DND-41 (cell line): ENCODE measurements around the gene HNRNPDL.

Experiments used
- EZH2 ChIP-seq: IDR thresholded peaks from 3 replicates; pipeline ENCODE4 v1.6.1; 2012; ENCODE audit warnings: borderline replicate concordance, low read depth, mild to moderate bottlenecking, moderate library complexity, low read length, inconsistent platforms; ENCODE audit not compliant: severe bottlenecking
- TF ChIP-seq, protein P1 (sequence below): IDR thresholded peaks from 2 replicates; pipeline ENCODE4 v1.5.1; 2012; ENCODE audit warnings: borderline replicate concordance, low read length, moderate library complexity, mild to moderate bottlenecking; ENCODE audit not compliant: poor library complexity, severe bottlenecking; ENCODE audit errors: extremely low read depth

DNA sequence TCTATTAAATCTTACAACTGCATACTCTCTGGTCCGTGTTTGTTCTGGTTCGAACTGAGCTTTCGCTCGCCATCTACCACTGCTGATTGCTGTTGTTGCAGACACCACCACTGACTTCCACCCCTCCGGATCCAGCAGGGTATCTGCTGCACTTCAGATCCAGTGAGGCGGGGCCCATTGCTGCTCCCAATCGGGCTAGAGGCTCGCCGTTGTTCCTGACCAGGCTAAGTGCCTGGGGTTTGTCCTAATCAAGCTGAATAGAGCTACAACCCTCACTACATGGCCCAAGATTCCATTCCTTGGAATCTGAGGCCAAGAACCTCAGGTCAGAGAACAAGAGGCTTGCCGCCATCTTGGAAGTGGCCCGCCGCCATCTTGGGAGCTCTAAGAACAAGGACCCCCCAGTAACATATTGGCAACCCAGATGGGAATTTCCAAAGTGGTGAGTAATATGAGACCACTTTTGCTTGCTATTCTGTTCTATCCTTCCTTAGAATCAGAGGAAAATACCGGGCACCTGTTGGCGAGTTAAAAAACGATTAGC lies 43.4 kb upstream of the HNRNPDL start:
- TF ChIP-seq, protein P1, sequence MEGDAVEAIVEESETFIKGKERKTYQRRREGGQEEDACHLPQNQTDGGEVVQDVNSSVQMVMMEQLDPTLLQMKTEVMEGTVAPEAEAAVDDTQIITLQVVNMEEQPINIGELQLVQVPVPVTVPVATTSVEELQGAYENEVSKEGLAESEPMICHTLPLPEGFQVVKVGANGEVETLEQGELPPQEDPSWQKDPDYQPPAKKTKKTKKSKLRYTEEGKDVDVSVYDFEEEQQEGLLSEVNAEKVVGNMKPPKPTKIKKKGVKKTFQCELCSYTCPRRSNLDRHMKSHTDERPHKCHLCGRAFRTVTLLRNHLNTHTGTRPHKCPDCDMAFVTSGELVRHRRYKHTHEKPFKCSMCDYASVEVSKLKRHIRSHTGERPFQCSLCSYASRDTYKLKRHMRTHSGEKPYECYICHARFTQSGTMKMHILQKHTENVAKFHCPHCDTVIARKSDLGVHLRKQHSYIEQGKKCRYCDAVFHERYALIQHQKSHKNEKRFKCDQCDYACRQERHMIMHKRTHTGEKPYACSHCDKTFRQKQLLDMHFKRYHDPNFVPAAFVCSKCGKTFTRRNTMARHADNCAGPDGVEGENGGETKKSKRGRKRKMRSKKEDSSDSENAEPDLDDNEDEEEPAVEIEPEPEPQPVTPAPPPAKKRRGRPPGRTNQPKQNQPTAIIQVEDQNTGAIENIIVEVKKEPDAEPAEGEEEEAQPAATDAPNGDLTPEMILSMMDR: no peak
- TF ChIP-seq EZH2: no peak
